Lower lobe of right lung (tissue), 2 donors: ENCODE data around the gene SMC4. TPM values are rescaled to one million over a fixed set of nuclear protein-coding genes. Genes with fewer than 3 reads are reported as not detected.
"Not testable (repeated sequence)": the region's sequence is repeated elsewhere in the genome, so short reads cannot be mapped to it uniquely, and the experiment has no call there.

Source experiments
- ATAC-seq, 2 donors: fragments of 200-7000 bp; cut with Tn5 transposase; one replicate each; pipeline ENCODE4 v1.9.1; 2020 to 2022; ENCODE audit warnings: mild to moderate bottlenecking in 2 of 2, moderate library complexity in 2 of 2
- DNase-seq: peaks from one replicate; pipeline ENCODE4 v3.0.0-alpha.2; 2020
- H3K27ac ChIP-seq: fragments of 200-600 bp; one replicate; pipeline ENCODE4 v1.8.0; 2022
- H3K27me3 ChIP-seq: fragments of 200-600 bp; one replicate; pipeline ENCODE4 v1.8.0; 2022; ENCODE audit warnings: low read depth
- H3K36me3 ChIP-seq: fragments of 200-600 bp; one replicate; pipeline ENCODE4 v1.8.0; 2022; ENCODE audit warnings: mild to moderate bottlenecking
- H3K4me1 ChIP-seq: fragments of 200-600 bp; one replicate; pipeline ENCODE4 v1.8.0; 2022
- H3K4me3 ChIP-seq: fragments of 200-600 bp; one replicate; pipeline ENCODE4 v1.8.0; 2022; ENCODE audit warnings: mild to moderate bottlenecking
- H3K9me3 ChIP-seq: fragments of 200-600 bp; one replicate; pipeline ENCODE4 v1.8.0; 2022
- intact Hi-C: fragments of 100-400 bp; cut with DNase I; formaldehyde crosslinking; loops from one replicate; pipeline ENCODE4 v1.11.0; 2022
- total RNA-seq: library from RNA; stranded (reverse); fragmentation: NEBNext Ultra II Directional; extraction: Animal tissue kit (Norgen Biotek cat#: 25700); gene quantifications from one replicate; pipeline ENCODE4 v1.2.1, GENCODE V29; 2021
- TF ChIP-seq, protein P1 (sequence below): fragments of 200-600 bp; IDR thresholded peaks from one replicate; pipeline ENCODE4 v1.8.0; 2022; ENCODE audit warnings: antibody characterized with exemption, mild to moderate bottlenecking
- donor health status: DM: no; HTN: yes; CAD: no; lungs with severe emphysema.

Gene SMC4
- total RNA-seq, 1 donor from 2014 or later: 57.6 TPM

DNA sequence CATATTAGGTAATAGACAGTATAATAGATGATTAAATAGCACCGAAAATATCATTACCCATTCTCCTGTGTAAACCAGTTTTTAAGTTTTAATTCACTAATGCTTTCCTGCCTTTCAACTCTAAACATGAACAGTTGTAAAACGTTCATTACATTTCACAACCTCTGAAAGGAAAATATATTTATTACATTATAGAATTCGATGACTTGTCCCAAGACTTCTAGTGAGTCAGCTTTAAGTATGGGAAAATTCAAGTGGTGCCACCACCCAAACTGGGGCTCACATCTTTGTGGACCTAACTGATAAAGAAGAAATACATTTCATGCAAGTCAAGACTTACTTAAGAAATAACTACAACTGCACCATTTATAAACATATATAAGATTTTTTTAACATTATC, 48.1 kb downstream of the SMC4 start:
- no peak for ATAC-seq
- H3K27ac ChIP-seq: no peak overlapping the region
- H3K4me3 ChIP-seq: no peak overlapping the region
- no peak for DNase-seq
- no peaks in the 10 kb centered on the region for H3K36me3 ChIP-seq
- TF ChIP-seq, protein P1, sequence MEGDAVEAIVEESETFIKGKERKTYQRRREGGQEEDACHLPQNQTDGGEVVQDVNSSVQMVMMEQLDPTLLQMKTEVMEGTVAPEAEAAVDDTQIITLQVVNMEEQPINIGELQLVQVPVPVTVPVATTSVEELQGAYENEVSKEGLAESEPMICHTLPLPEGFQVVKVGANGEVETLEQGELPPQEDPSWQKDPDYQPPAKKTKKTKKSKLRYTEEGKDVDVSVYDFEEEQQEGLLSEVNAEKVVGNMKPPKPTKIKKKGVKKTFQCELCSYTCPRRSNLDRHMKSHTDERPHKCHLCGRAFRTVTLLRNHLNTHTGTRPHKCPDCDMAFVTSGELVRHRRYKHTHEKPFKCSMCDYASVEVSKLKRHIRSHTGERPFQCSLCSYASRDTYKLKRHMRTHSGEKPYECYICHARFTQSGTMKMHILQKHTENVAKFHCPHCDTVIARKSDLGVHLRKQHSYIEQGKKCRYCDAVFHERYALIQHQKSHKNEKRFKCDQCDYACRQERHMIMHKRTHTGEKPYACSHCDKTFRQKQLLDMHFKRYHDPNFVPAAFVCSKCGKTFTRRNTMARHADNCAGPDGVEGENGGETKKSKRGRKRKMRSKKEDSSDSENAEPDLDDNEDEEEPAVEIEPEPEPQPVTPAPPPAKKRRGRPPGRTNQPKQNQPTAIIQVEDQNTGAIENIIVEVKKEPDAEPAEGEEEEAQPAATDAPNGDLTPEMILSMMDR: no peak
- peaks cover 6% of the 10 kb centered on the region for H3K4me1 ChIP-seq
- H3K27me3 ChIP-seq: peaks cover 3% of the 10 kb centered on the region
- no peaks in the 10 kb centered on the region for H3K9me3 ChIP-seq
- intact Hi-C loops: no loop called here

GRCh38 chr3:160448845-160449635, 49.6 kb downstream of the SMC4 start:
- DNase-seq (no peak), ATAC-seq (peak; percentile 70 to 73)
- peaks cover 6% of the 10 kb centered on the region for H3K4me1 ChIP-seq
- intact Hi-C loops: no loop called here
- no peaks in the 10 kb centered on the region for H3K9me3 ChIP-seq
- H3K36me3 ChIP-seq: no peaks in the 10 kb centered on the region
- TF ChIP-seq, protein P1: no peak
- H3K27ac ChIP-seq: peak overlapping the region; percentile 76
- H3K4me3 ChIP-seq: peak overlapping the region; percentile 57
- peaks cover 3% of the 10 kb centered on the region for H3K27me3 ChIP-seq

DNA sequence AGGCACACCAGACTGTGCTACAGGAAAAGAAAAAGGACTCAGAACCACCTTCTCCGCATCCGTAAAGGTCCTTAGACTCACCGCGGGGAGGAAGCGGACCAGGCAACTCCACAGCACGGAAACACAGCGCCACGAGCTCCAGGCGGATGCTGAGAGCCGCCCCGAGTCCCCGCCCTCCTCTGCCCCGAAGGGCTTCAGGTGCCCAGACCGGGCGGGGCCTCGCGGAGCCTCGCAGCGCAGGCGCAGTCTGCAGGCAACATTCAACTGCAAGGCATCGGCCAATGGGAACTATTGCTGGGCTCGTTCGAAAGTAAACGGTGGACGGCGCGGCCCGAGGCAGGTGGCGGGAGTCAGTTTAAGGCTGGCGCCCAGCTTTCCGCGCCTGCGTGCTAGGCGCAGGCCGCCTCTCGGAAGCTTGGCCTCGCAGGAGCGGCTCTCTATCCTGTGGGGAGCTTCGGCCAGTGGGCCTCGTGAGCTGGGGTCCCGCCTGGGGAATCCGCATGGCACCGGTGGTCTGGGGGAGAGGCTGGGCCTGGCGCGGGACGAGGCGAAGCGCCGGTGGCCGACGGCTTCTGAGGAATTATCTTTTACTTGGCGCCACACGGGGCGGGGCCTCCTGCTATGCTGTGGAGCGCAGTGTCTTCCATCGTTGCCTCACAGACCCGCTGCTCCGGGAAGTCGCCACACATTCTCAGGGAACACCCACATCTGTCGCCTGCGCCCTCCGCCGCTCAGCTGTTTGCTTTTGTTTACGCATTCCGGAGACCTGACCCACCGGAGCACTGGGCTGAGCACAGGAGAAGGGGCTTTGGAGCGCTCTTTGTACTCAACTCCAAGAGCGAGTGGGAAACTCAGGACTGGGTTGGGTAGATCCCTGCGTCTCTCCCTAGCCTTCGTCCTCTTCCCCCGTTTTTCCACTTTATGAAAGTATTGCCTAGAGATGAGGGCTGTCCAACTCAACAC, 50.5 kb downstream of the SMC4 start, which contains the start of gene TRIM59:
TRIM59 (minus strand) TSS at position 151 of the 963 bp plus-strand sequence. CDS start 10,603 bp downstream, outside the sequence.
- peaks cover 3% of the 10 kb centered on the region for H3K27me3 ChIP-seq
- ATAC-seq (peak; percentile 98), DNase-seq (peak; percentile 97)
- H3K4me3 ChIP-seq: peak within 1 kb of the TSS; percentile 57
- TF ChIP-seq, protein P1: no peak
- no peaks in the 10 kb centered on the region for H3K36me3 ChIP-seq
- H3K27ac ChIP-seq: peak within 1 kb of the TSS; percentile 76
- no peaks in the 10 kb centered on the region for H3K9me3 ChIP-seq
- H3K4me1 ChIP-seq: peaks cover 6% of the 10 kb centered on the region
- intact Hi-C loops: no loop called here

GRCh38 chr3:160450846-160451245, 51.4 kb downstream of the SMC4 start:
- H3K9me3 ChIP-seq: no peaks in the 10 kb centered on the region
- H3K4me3 ChIP-seq: no peak overlapping the region
- H3K27ac ChIP-seq: no peak overlapping the region
- no peaks in the 10 kb centered on the region for H3K36me3 ChIP-seq
- TF ChIP-seq, protein P1: no peak
- ATAC-seq: no peak
- intact Hi-C loops: no loop called here
- H3K4me1 ChIP-seq: peaks cover 6% of the 10 kb centered on the region
- H3K27me3 ChIP-seq: peaks cover 3% of the 10 kb centered on the region
- no peak for DNase-seq

- Histone ChIP-seq H3K27me3 (peaks cover 3% of the 10 kb centered on the region), H3K9me3 (no peaks in the 10 kb centered on the region), H3K27ac (no peak overlapping the region), H3K4me3 (no peak overlapping the region), H3K4me1 (peaks cover 6% of the 10 kb centered on the region), H3K36me3 (no peaks in the 10 kb centered on the region)
- intact Hi-C loops: no loop called here
- ATAC-seq (no peak), DNase-seq (no peak)
- TF ChIP-seq, protein P1: no peak
Observed at GRCh38 chr3:160451602-160452001, 52.2 kb downstream of the SMC4 start.

DNA sequence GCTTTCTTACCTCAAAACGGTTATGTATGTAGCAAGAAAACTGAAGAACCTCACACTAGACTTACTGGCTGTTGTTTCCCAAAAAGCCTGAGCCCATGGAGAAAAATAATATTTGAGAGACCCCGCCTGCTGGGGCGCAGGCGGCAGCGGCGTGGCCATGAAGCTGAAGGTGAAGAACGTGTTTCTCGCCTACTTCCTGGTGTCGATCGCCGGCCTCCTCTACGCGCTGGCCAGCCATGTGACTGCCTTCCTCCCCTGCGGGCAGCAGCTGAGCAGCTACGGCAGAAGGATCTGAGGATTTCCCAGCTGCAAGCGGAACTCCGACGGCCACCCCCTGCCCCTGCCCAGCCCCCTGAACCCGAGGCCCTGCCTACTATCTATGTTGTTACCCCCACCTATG, 52.8 kb downstream of the SMC4 start:
- DNase-seq, H3K4me3 ChIP-seq, H3K4me1 ChIP-seq, H3K36me3 ChIP-seq, intact Hi-C loops, H3K27me3 ChIP-seq, H3K27ac ChIP-seq, H3K9me3 ChIP-seq, ATAC-seq: not testable (repeated sequence)
